Neural cell (in vitro differentiated cells): Measurements from ENCODE around the gene POLE. TPM values are rescaled to one million over a fixed set of nuclear protein-coding genes. Genes with fewer than 3 reads are reported as not detected.

Experiments used
- H2AFZ ChIP-seq: fragments of 200-600, 300-800 bp; sonication (generic), shearing (Covaris generic); 2 replicates; pipeline ENCODE4 v1.6.0; 2014; ENCODE audit warnings: low read depth, mild to moderate bottlenecking, antibody characterized with exemption, low read length, moderate library complexity
- H3F3A ChIP-seq: fragments of 200-600 bp; shearing (Covaris generic); 2 replicates; pipeline ENCODE4 v1.6.1; 2016; ENCODE audit warnings: mild to moderate bottlenecking, moderate library complexity, mixed read lengths, antibody characterized with exemption, low read length; ENCODE audit not compliant: insufficient read depth, poor library complexity, severe bottlenecking
- H3K27ac ChIP-seq: fragments of 200-600, 300-800 bp; sonication (generic), shearing (Covaris generic); 2 replicates; pipeline ENCODE4 v1.5.1; 2014; ENCODE audit warnings: mild to moderate bottlenecking, low read length, moderate library complexity
- H3K27me3 ChIP-seq: fragments of 300-800, 200-600 bp; sonication (generic), shearing (Covaris generic); 2 replicates; pipeline ENCODE4 v1.6.0; 2014; ENCODE audit warnings: mild to moderate bottlenecking, low read depth, low read length, moderate library complexity; ENCODE audit not compliant: insufficient read depth
- H3K36me3 ChIP-seq: fragments of 300-800, 200-600 bp; sonication (generic), shearing (Covaris generic); 2 replicates; pipeline ENCODE4 v1.5.1; 2014; ENCODE audit warnings: mild to moderate bottlenecking, antibody characterized with exemption, low read length, moderate library complexity; ENCODE audit not compliant: insufficient read depth
- H3K4me2 ChIP-seq: fragments of 300-800, 200-600 bp; sonication (generic), shearing (Covaris generic); 2 replicates; pipeline ENCODE4 v1.6.0; 2014; ENCODE audit warnings: mild to moderate bottlenecking, low read length
- H3K4me3 ChIP-seq: fragments of 300-800, 200-600 bp; sonication (generic), shearing (Covaris generic); 2 replicates; pipeline ENCODE4 v1.5.1; 2014; ENCODE audit warnings: mild to moderate bottlenecking, low read length, moderate library complexity
- H3K79me2 ChIP-seq: fragments of 200-600 bp; shearing (Covaris generic); replicated peaks from 2 replicates; pipeline ENCODE4 v1.6.0; 2014; ENCODE audit warnings: mild to moderate bottlenecking, low read length, moderate library complexity; ENCODE audit not compliant: insufficient read depth
- H3K9ac ChIP-seq: fragments of 300-800, 200-600 bp; sonication (generic), shearing (Covaris generic); 2 replicates; pipeline ENCODE4 v1.6.1; 2016; ENCODE audit warnings: mild to moderate bottlenecking, low read length, mixed read lengths
- H3K9me2 ChIP-seq: fragments of 200-600 bp; shearing (Covaris generic); 2 replicates; pipeline ENCODE4 v1.6.1; 2016; ENCODE audit warnings: mild to moderate bottlenecking, low read length, mixed read lengths; ENCODE audit not compliant: insufficient read depth
- H3K9me3 ChIP-seq: fragments of 200-600, 300-800 bp; sonication (generic), shearing (Covaris generic); 2 replicates; pipeline ENCODE4 v1.6.1; 2016; ENCODE audit warnings: mild to moderate bottlenecking, mixed run types, low read length, moderate library complexity, mixed read lengths
- H4K20me1 ChIP-seq: fragments of 200-600 bp; shearing (Covaris generic); 2 replicates; pipeline ENCODE4 v1.6.1; 2016; ENCODE audit warnings: mild to moderate bottlenecking, mixed run types; ENCODE audit not compliant: insufficient read depth
- EP300 ChIP-seq: fragments of 450-650 bp; conservative IDR thresholded peaks from 2 replicates; pipeline ENCODE4 v1.6.1; 2014; ENCODE audit warnings: antibody characterized with exemption, mild to moderate bottlenecking, moderate library complexity; ENCODE audit not compliant: poor library complexity, severe bottlenecking
- EZH2 ChIP-seq: fragments of 200-600, 300-800 bp; shearing (Covaris generic), sonication (generic); IDR thresholded peaks from 2 replicates; pipeline ENCODE4 v1.6.1; 2014; ENCODE audit warnings: antibody characterized with exemption, low read length, borderline replicate concordance, mild to moderate bottlenecking; ENCODE audit not compliant: insufficient read depth, poor library complexity, severe bottlenecking
- MXI1 ChIP-seq: fragments of 450-650 bp; conservative IDR thresholded peaks from 2 replicates; pipeline ENCODE4 v1.6.1; 2014; ENCODE audit warnings: antibody characterized with exemption, mild to moderate bottlenecking; ENCODE audit not compliant: poor library complexity, severe bottlenecking
- POLR2AphosphoS5 ChIP-seq: IDR thresholded peaks from 2 replicates; pipeline ENCODE4 v1.6.1; 2012
- RAD21 ChIP-seq: fragments of 450-650 bp; conservative IDR thresholded peaks from 2 replicates; pipeline ENCODE4 v1.6.1; 2014; ENCODE audit warnings: antibody characterized with exemption, mild to moderate bottlenecking, moderate library complexity
- SMC3 ChIP-seq: fragments of 450-650 bp; conservative IDR thresholded peaks from 2 replicates; pipeline ENCODE4 v1.6.1; 2014; ENCODE audit warnings: antibody characterized with exemption, mild to moderate bottlenecking, moderate library complexity; ENCODE audit not compliant: poor library complexity
- TAF1 ChIP-seq: IDR thresholded peaks from 2 replicates; pipeline ENCODE4 v1.6.1; 2012; ENCODE audit warnings: low read depth
- polyA plus RNA-seq: library from polyadenylated mRNA; depleted of rRNA; stranded (reverse); fragments of >200 nt; gene quantifications from 2 replicates; pipeline ENCODE4 v1.2.3, GENCODE V29; 2014
- TF ChIP-seq, protein P1 (sequence below): fragments of 450-650 bp; IDR thresholded peaks from 2 replicates; pipeline ENCODE4 v1.5.1; 2014; ENCODE audit warnings: antibody characterized with exemption, mild to moderate bottlenecking, moderate library complexity; ENCODE audit not compliant: poor library complexity, severe bottlenecking
- TF ChIP-seq, protein P2 (sequence below): IDR thresholded peaks from 2 replicates; pipeline ENCODE4 v1.6.1; 2012; ENCODE audit warnings: borderline replicate concordance

The POLE gene
- polyA plus RNA-seq, 1 donor from 2014 or later = 8.5 TPM

DNA sequence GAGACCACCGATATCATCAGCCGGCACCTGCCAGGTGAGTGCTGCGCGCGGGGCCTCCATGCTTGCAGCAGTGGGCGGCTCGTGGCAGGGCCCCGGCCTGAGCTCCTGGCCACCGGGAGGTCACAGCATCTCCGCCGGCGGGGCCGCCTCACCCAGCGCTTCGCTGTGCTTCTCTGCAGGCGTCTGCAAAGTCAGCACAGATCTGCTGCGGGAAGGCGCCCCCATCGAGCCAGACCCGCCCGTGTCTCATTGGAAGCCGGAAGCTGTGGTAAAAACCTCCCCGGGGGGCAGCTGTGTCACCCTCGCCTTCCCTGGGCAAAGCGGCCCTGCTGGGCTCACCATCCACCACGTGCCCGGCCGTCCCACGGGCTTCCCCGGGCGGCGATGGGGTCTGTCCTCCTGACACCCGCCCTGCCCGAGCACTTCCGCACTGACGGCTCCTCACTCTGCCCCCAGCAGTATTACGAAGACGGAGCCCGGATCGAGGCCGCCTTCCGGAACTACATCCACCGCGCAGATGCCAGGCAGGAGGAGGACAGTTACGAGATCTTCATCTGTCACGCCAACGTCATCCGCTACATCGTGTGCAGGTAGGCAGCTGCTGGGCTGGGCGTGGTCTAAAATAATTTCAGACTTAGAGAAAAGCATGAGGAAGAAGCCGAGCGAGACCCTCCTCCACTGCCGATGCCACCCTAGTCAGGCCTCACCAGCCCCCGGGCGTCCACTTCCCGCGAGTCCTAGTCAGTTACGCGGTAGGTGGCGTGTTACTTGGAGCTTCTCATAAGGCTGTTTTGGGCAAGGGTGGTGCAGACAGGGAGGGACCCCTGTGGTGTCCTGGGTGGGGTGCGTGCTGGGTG lies 30.6 kb upstream of the POLE start:
- Histone ChIP-seq H4K20me1 (no peaks in the 10 kb centered on the region), H3K4me3 (no peak overlapping the region), H3K4me2 (no peak overlapping the region), H3K36me3 (no peaks in the 10 kb centered on the region), H3K9ac (no peak overlapping the region), H3K27me3 (no peaks in the 10 kb centered on the region), H3K27ac (no peak overlapping the region), H3F3A (no peaks in the 10 kb centered on the region), H3K79me2 (peaks cover 10% of the 10 kb centered on the region), H3K9me3 (no peaks in the 10 kb centered on the region), H2AFZ (no peak overlapping the region), H3K9me2 (no peaks in the 10 kb centered on the region)
- no peak for TF ChIP-seq RAD21
- no peak for TF ChIP-seq POLR2AphosphoS5
- no peak for TF ChIP-seq TAF1
- TF ChIP-seq EP300 = no peak
- no peak for TF ChIP-seq EZH2
- TF ChIP-seq, protein P1, sequence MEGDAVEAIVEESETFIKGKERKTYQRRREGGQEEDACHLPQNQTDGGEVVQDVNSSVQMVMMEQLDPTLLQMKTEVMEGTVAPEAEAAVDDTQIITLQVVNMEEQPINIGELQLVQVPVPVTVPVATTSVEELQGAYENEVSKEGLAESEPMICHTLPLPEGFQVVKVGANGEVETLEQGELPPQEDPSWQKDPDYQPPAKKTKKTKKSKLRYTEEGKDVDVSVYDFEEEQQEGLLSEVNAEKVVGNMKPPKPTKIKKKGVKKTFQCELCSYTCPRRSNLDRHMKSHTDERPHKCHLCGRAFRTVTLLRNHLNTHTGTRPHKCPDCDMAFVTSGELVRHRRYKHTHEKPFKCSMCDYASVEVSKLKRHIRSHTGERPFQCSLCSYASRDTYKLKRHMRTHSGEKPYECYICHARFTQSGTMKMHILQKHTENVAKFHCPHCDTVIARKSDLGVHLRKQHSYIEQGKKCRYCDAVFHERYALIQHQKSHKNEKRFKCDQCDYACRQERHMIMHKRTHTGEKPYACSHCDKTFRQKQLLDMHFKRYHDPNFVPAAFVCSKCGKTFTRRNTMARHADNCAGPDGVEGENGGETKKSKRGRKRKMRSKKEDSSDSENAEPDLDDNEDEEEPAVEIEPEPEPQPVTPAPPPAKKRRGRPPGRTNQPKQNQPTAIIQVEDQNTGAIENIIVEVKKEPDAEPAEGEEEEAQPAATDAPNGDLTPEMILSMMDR = no peak
- TF ChIP-seq SMC3 = no peak

DNA sequence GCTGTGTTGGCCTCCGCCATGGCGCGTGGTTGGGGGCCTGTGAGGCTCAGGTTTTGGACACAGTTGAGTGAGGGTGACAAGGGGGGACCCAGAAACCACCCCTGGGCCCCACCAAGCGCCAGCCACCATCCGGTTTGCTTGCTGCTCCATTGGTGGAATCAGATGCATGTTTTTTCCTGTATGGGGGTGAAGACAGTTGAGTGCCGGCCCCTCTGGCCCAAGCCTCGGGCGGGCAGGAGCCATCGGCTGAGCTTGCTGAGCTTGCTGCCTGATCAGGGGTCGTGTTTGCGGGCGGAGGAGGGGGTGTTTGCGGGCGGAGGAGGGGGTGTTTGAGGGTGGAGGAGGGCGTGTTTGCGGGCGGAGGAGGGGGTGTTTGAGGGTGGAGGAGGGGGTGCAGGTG lies 29.9 kb upstream of the POLE start:
- Histone ChIP-seq H3K9ac (no peak overlapping the region), H2AFZ (no peak overlapping the region), H3K27ac (no peak overlapping the region), H4K20me1 (no peaks in the 10 kb centered on the region), H3K27me3 (no peaks in the 10 kb centered on the region), H3K4me3 (no peak overlapping the region), H3K9me2 (no peaks in the 10 kb centered on the region), H3K36me3 (no peaks in the 10 kb centered on the region), H3K9me3 (no peaks in the 10 kb centered on the region), H3F3A (no peaks in the 10 kb centered on the region), H3K79me2 (peaks cover 14% of the 10 kb centered on the region), H3K4me2 (no peak overlapping the region)
- TF ChIP-seq MXI1 = no peak
- TF ChIP-seq POLR2AphosphoS5 = no peak

DNA sequence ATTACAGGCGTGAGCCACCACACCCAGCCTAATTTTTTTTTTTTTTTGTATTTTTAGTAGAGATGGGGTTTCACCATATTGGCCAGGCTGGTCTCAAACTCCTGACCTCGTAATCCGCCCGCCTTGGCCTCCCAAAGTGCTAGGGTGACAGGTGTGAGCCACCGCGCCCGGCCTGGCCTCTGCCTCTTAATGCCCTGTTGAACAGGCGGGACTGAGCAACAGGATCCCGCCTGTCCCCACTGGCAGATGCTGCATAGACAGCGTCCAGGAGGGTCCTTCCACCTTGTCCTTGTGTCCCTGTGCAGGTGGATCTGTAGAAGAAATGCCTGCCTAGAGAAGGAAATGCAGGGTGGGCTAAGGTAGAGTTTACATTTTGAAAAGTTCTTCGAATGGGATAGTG lies 29.2 kb upstream of the POLE start:
- TF ChIP-seq, protein P1 = no peak
- TF ChIP-seq, protein P2, sequence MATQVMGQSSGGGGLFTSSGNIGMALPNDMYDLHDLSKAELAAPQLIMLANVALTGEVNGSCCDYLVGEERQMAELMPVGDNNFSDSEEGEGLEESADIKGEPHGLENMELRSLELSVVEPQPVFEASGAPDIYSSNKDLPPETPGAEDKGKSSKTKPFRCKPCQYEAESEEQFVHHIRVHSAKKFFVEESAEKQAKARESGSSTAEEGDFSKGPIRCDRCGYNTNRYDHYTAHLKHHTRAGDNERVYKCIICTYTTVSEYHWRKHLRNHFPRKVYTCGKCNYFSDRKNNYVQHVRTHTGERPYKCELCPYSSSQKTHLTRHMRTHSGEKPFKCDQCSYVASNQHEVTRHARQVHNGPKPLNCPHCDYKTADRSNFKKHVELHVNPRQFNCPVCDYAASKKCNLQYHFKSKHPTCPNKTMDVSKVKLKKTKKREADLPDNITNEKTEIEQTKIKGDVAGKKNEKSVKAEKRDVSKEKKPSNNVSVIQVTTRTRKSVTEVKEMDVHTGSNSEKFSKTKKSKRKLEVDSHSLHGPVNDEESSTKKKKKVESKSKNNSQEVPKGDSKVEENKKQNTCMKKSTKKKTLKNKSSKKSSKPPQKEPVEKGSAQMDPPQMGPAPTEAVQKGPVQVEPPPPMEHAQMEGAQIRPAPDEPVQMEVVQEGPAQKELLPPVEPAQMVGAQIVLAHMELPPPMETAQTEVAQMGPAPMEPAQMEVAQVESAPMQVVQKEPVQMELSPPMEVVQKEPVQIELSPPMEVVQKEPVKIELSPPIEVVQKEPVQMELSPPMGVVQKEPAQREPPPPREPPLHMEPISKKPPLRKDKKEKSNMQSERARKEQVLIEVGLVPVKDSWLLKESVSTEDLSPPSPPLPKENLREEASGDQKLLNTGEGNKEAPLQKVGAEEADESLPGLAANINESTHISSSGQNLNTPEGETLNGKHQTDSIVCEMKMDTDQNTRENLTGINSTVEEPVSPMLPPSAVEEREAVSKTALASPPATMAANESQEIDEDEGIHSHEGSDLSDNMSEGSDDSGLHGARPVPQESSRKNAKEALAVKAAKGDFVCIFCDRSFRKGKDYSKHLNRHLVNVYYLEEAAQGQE = no peak
- no peak for TF ChIP-seq POLR2AphosphoS5
- no peak for TF ChIP-seq EZH2
- no peak for TF ChIP-seq MXI1
- TF ChIP-seq EP300 = no peak
- no peak for TF ChIP-seq TAF1
- TF ChIP-seq SMC3 = no peak
- no peak for TF ChIP-seq RAD21
- Histone ChIP-seq H4K20me1 (no peaks in the 10 kb centered on the region), H3K27ac (no peak overlapping the region), H3K4me3 (no peak overlapping the region), H3K79me2 (peaks cover 19% of the 10 kb centered on the region), H3F3A (no peaks in the 10 kb centered on the region), H2AFZ (no peak overlapping the region), H3K36me3 (no peaks in the 10 kb centered on the region), H3K9me3 (no peaks in the 10 kb centered on the region), H3K9me2 (no peaks in the 10 kb centered on the region), H3K4me2 (no peak overlapping the region), H3K9ac (no peak overlapping the region), H3K27me3 (no peaks in the 10 kb centered on the region)
